Gastroesophageal sphincter (tissue), 4 donors: ENCODE results near the gene FSD2. TPM values are rescaled to one million over a fixed set of nuclear protein-coding genes. Genes with fewer than 3 reads are reported as not detected.

Experiments used
- ATAC-seq: fragments of 150-250 bp; one replicate; pipeline ENCODE4 v1.9.1; 2016; ENCODE audit warnings: mild to moderate bottlenecking, moderate library complexity
- H3K27ac ChIP-seq, 4 donors: fragments of 200-600 bp; sonication (generic) in 3 of 4; 1 replicate in 3 of 4; 2 replicates in 1 of 4; pipeline ENCODE4 v1.5.1; 2016 to 2019
- H3K27me3 ChIP-seq: fragments of 200-600 bp; sonication (generic); one replicate; pipeline ENCODE4 v1.5.1; 2019
- H3K36me3 ChIP-seq, 2 donors: fragments of 200-600 bp; sonication (generic); one replicate each; pipeline ENCODE4 v1.5.1; 2019; ENCODE audit warnings: control low read depth in 1 of 2
- H3K4me1 ChIP-seq, 3 donors: fragments of 200-600 bp; sonication (generic); 1 replicate in 2 of 3; 2 replicates in 1 of 3; pipeline ENCODE4 v1.5.1; 2016 to 2019; ENCODE audit warnings: control low read depth in 2 of 3
- H3K4me3 ChIP-seq, 2 donors: fragments of 200-600 bp; sonication (generic); one replicate each; pipeline ENCODE4 v1.5.1; 2019; ENCODE audit warnings: mild to moderate bottlenecking in 1 of 2, moderate library complexity in 1 of 2
- H3K9me3 ChIP-seq, 3 donors: fragments of 200-600 bp; sonication (generic); one replicate each; pipeline ENCODE4 v1.5.1; 2017 to 2019; ENCODE audit warnings: control low read depth in 2 of 3
- CTCF ChIP-seq, 4 experiments: fragments of 200-600 bp in 2 of 4; fragments of 450-650 bp in 2 of 4; sonication (generic) in 1 of 4; IDR thresholded peaks; one replicate each; pipeline ENCODE4 v1.5.1; 2017 to 2019; ENCODE audit warnings: antibody characterized with exemption in 4 of 4, mild to moderate bottlenecking in 2 of 4, moderate library complexity in 2 of 4
- EP300 ChIP-seq: sonication (generic); formaldehyde crosslinking; IDR thresholded peaks from one replicate; pipeline ENCODE4 v1.6.1; 2017; ENCODE audit warnings: antibody characterized with exemption, mild to moderate bottlenecking
- POLR2A ChIP-seq, 2 donors: fragments of 450-650 bp; IDR thresholded peaks; one replicate each; pipeline ENCODE4 v1.6.1; 2017; ENCODE audit warnings: antibody characterized with exemption in 2 of 2, mild to moderate bottlenecking in 2 of 2, moderate library complexity in 1 of 2
- POLR2AphosphoS5 ChIP-seq: sonication (generic); formaldehyde crosslinking; IDR thresholded peaks from one replicate; pipeline ENCODE4 v1.6.1; 2017; ENCODE audit warnings: antibody characterized with exemption
- WGBS, 2 donors: methylation state at CpG; one replicate each; pipeline ENCODE4 v1.1.5; 2018; ENCODE audit warnings: low coverage in 1 of 2; 5-methylcytosine and 5-hydroxymethylcytosine counted together
- total RNA-seq, 4 donors: library from RNA; depleted of rRNA; stranded (reverse); fragments of >200 nt; gene quantifications; one replicate each; pipeline ENCODE4 v1.1.0, GENCODE V29; 2016

FSD2 gene
- total RNA-seq, 4 donors from 2014 or later, result not detected

DNA sequence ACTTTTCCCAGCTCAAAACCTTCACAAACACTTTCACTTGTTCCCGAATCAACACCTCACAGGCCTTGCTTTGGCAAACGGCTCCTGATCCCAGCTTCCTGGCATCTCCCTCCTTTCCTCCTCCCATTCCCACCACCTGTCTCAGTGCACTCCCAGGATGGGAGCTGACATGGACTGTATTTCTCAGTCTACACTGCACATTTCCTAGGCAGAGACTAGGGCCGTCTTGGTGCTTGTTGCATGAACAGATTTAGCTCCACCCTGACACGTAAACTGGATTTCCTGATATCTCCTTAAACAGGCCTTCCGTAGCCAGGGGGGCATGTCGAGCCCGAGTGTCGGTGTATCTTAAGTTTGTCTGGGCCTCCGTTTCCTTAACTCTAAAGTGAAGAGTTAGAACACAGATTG is 2.8 kb upstream of the FSD2 start:
- TF ChIP-seq POLR2AphosphoS5 (no peak), POLR2A (IDR thresholded peaks at IDR 0.05) (no peak), CTCF (IDR thresholded peaks at IDR 0.05) (no peak), EP300 (no peak)
- no peaks in the 10 kb centered on the region for H3K27me3 ChIP-seq
- WGBS, 2 donors, result 74 to 85% methylated on average over 8 to 9 of the region's 9 CpGs
- H3K4me3 ChIP-seq, result peak overlapping the region in 1 of 2 donors; percentile 96
- ATAC-seq, result no peak
- no peaks in the 10 kb centered on the region for H3K9me3 ChIP-seq
- peak overlapping the region; percentile 29 to 100 (median 100) for H3K27ac ChIP-seq
- peaks cover 0 to 35% (median 9%) of the 10 kb centered on the region in 3 donors for H3K4me1 ChIP-seq
- H3K36me3 ChIP-seq, result peaks cover 0 to under 1% of the 10 kb centered on the region in 2 donors

DNA sequence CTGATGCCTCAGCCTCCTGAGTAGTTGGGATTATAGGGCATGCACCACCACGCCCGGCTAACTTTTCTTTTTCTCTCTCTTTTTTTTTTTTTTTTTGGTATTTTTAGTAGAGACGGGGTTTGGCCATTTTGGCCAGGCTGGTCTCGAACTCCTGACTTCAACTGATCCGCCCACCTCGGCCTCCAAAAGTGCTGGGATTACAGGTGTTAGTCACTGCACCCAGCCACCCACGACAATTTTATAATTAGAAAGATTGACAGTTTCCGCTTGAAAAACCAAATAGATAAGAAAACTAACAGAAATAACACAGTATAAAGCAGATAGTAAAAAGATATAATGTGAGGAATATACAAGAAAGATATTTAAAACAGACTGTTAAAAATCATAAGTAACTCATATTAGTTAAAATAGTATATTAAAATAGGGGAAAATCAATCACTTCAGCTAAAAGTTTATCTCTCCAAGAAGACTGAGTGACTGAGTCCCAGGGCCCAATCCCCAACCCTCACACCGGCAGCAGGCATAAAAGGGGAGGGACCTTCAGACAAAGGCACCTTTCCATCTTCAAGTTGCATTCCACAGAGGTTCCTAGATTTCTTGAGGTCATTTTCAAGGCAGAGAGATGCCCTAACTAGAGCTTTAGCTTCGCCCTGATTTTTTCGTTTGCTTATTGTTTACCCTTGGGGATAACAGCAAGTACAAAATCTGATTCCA is 2.2 kb upstream of the FSD2 start:
- TF ChIP-seq POLR2AphosphoS5 (no peak), EP300 (no peak), POLR2A (IDR thresholded peaks at IDR 0.05) (no peak), CTCF (IDR thresholded peaks at IDR 0.05) (no peak)
- Histone ChIP-seq H3K27me3 (no peaks in the 10 kb centered on the region), H3K9me3 (no peaks in the 10 kb centered on the region), H3K36me3 (no peaks in the 10 kb centered on the region), H3K4me1 (peaks cover 0 to 32% (median 8%) of the 10 kb centered on the region in 3 donors), H3K4me3 (no peak overlapping the region), H3K27ac (peak overlapping the region in 2 of 4 donors; percentile 100)
- no peak for ATAC-seq
- WGBS, 2 donors, result 81 to 86% methylated on average over 5 to 7 of the region's 11 CpGs

- H3K27ac ChIP-seq, result no peak overlapping the region
- no peaks in the 10 kb centered on the region for H3K36me3 ChIP-seq
- H3K9me3 ChIP-seq, result no peaks in the 10 kb centered on the region
- no peak overlapping the region for H3K4me3 ChIP-seq
- no peak for ATAC-seq
- WGBS, 2 donors, result 50 to 100% methylated on average over 1 of the region's 1 CpG
- TF ChIP-seq POLR2A (IDR thresholded peaks at IDR 0.05) (no peak), CTCF (IDR thresholded peaks at IDR 0.05) (no peak), EP300 (no peak), POLR2AphosphoS5 (no peak)
- no peaks in the 10 kb centered on the region for H3K27me3 ChIP-seq
- H3K4me1 ChIP-seq, result peaks cover 0 to 8% (median 0%) of the 10 kb centered on the region in 3 donors
Observed at GRCh38 chr15:82804575-82804949, 1.3 kb downstream of the FSD2 start.

- H3K27ac ChIP-seq, result no peak overlapping the region
- ATAC-seq, result no peak
- 79% methylated on average over 2 of the region's 2 CpGs; no CpG with 5 or more reads in 1 of the 2 donors for WGBS, 2 donors
Observed at GRCh38 chr15:82803793-82804574, 1.9 kb downstream of the FSD2 start.

More at GRCh38 chr15:82803793-82804574, 1.9 kb downstream of the FSD2 start:
- H3K27me3 ChIP-seq, result no peaks in the 10 kb centered on the region
- no peak for TF ChIP-seq CTCF (IDR thresholded peaks at IDR 0.05)
- H3K9me3 ChIP-seq, result no peaks in the 10 kb centered on the region
- H3K36me3 ChIP-seq, result no peaks in the 10 kb centered on the region
- no peak overlapping the region for H3K4me3 ChIP-seq
- peaks cover 0 to 6% (median 0%) of the 10 kb centered on the region in 3 donors for H3K4me1 ChIP-seq
